Measurements from ENCODE around the gene PPARA.
"Not testable (repeated sequence)": the region's sequence is repeated elsewhere in the genome, so short reads cannot be mapped to it uniquely, and the experiment has no call there.

PPARA gene

GRCh38 chr22:46250783-46251125 lies 100.4 kb downstream of the PPARA start:
- no peak for DNase-seq

GRCh38 chr22:46251266-46251665 lies 100.9 kb downstream of the PPARA start:
- no peak for DNase-seq

- no peak for DNase-seq
These were observed 101.6 kb downstream of the PPARA start for GRCh38 chr22:46251816-46252380.

- DNase-seq = no peak
These were observed 106.1 kb downstream of the PPARA start for GRCh38 chr22:46256358-46256958.

- DNase-seq = no peak
These were observed 109.0 kb downstream of the PPARA start for GRCh38 chr22:46259374-46259773.

GRCh38 chr22:46260038-46260437 lies 109.7 kb downstream of the PPARA start:
- no peak for DNase-seq

- no peak for DNase-seq
These were observed 112.3 kb downstream of the PPARA start for GRCh38 chr22:46262449-46263215.

- no peak for DNase-seq
These were observed 112.9 kb downstream of the PPARA start, which contains the start of gene PKDREJ for GRCh38 chr22:46263216-46263590. Gene PKDREJ (minus strand): TSS chr22:46263343. CDS start chr22:46263322, 21 bp downstream.

GRCh38 chr22:46264520-46264919 lies 114.2 kb downstream of the PPARA start:
- DNase-seq = not testable (repeated sequence)

GRCh38 chr22:46265627-46266026 lies 115.3 kb downstream of the PPARA start:
- not testable (repeated sequence) for DNase-seq

- DNase-seq = peak in 1 of 2 donors; percentile 48
These were observed 117.3 kb downstream of the PPARA start, which contains the start of gene TTC38 for GRCh38 chr22:46267431-46268279. Gene TTC38 (plus strand): TSS chr22:46268008. CDS start chr22:46268040, 32 bp downstream.

GRCh38 chr22:46269564-46269963 lies 119.2 kb downstream of the PPARA start:
- no peak for DNase-seq

- DNase-seq = no peak
These were observed 121.9 kb downstream of the PPARA start for GRCh38 chr22:46272196-46272595.

GRCh38 chr22:46272762-46273431 lies 122.6 kb downstream of the PPARA start:
- DNase-seq = no peak

- DNase-seq = no peak
These were observed 123.3 kb downstream of the PPARA start for GRCh38 chr22:46273432-46274148.

GRCh38 chr22:46274381-46274780 lies 124.1 kb downstream of the PPARA start:
- no peak for DNase-seq

- no peak for DNase-seq
These were observed 125.3 kb downstream of the PPARA start for GRCh38 chr22:46275455-46276122.

GRCh38 chr22:46276563-46276962 lies 126.2 kb downstream of the PPARA start:
- DNase-seq = no peak

GRCh38 chr22:46278656-46279645 lies 128.6 kb downstream of the PPARA start:
- DNase-seq = no peak

All from bone marrow (tissue), 2 donors.